COLO829 (cell line): ENCODE results near the gene FBXL2.
"Not testable (repeated sequence)": the region's sequence is repeated elsewhere in the genome, so short reads cannot be mapped to it uniquely, and the experiment has no call there.

Experiments used
- DNase-seq: peaks from one replicate; pipeline ENCODE4 v3.0.0; 2012; ENCODE audit warnings: low spot score

Gene FBXL2

DNA sequence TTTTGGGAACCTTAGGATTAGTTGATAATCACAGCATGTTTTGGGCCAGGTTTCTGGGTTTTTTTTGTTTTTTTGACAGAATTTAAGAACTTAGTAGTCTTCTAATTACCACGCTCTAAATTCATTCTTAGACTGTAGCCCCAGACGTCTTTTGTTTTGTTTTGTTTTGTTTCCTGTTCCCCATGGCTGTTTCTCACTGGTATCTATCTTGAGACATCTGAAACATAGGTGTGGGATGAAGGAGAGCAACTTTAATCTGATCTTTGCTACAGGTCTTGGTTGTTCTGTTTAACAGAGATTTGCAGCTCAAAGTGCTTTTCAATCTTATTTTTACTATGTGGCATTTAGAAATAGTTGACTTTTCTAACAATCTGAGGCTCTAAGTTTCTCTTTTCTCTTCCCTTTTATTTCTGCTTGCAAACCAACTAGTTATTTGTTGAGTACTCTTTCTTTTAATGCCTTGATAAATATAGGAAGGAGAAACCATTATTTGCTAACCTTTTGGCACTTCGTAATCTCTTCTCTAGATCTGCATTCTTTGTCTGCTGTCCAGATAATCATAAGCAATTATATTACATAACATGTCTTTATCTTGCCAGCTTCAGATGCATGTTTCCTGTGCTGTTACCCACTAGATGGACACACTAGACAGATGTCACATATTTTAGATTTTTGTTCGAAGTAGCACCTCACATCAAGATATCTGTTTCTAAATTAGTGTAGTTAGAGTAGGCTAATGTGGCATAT lies 40.9 kb downstream of the FBXL2 start:
- no peak for DNase-seq

DNA sequence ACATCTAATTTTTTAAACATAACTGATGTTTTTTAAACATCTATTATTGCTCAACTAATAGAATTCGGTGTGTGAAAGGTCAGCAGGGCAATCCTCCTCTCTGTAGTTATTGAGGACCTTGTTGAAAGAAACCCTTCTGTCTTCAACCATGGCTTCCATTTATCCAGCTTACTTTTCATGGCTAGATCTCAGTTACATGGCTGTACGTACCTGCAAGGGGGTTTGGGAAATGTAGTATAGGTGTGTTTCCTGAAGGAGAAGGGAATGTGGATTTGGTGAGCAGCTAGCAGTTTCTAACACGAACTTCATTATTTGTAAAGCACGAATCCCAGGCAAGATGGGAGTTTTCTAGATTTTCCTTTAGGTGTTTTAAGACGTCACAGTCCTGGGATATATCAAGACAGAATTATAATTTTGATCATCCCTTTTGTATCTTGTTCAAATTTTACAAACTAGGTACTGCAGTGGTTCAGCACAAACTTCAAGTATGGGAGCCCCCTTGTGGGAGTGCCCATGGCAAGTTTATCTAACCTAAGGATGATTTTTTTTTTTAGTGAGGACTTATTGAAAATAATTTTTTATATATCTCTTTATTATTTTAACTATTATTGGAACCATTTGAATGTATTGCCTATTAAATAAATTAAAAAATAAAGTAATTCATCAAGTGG lies 41.6 kb downstream of the FBXL2 start:
- no peak for DNase-seq

DNA sequence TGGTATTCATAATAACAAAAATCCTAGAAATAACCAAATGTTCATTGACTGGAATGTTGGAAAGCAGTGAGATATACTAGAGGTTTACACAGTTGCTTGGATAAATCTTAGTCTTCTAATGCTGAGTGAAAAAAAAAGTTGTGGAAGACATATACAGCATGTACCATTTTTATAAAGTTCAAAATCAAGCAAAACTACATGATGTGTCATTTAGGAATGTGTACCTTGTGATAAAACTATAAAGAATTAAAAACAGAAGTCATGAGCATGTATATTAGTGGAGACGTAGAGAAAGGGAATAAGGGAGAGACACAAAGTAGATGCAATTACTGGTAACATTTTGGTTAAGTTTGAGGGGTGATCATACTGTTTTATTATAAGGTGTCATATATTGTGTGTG lies 45.2 kb downstream of the FBXL2 start:
- no peak for DNase-seq

GRCh38 chr3:33331414-33331813 lies 54.2 kb downstream of the FBXL2 start:
- DNase-seq: peak; percentile 21

DNA sequence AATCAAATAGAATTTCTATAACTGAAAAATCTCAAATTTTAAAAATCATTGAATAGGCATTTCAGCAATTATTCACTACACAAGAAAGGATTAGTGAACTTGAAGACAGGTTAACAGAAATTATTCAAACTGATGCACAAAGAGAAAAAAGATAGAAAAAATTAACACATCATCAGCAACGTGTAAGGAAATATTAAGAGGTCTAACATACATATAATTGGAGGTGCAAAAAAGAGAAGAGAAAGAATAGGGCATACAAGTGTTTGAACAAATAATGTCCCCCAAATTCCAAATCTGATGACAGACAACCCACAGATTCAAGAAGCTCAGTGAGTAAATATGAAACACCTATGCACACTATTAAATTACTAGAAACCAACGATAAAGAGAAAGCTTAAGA lies 57.1 kb downstream of the FBXL2 start:
- DNase-seq: no peak

DNA sequence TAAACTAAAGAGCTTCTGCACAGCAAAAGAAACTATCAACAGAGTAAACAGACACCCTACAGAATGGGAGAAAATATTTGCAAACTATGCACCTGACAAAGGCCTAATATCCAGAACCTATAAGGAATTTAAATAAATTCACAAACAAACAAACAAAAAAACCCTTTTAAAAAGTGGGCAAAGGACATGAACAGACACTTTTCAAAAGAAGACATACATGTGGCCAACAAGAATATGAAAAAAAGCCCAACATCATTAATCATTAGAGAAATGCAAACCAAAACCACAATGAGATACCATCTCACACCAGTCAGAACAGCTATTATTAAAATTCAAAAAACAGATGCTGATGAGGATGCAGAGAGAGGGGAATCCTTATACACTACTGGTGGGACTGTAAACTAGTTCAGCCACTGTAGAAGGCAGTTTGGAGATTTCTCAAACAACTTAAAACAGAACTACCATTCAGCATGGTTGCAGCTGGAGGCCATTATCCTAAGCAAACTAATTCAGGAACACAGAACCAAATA lies 61.8 kb downstream of the FBXL2 start:
- not testable (repeated sequence) for DNase-seq

GRCh38 chr3:33339758-33340157 lies 62.5 kb downstream of the FBXL2 start:
- DNase-seq: no peak

GRCh38 chr3:33355611-33356010 lies 78.4 kb downstream of the FBXL2 start:
- no peak for DNase-seq

- no peak for DNase-seq
Observed at GRCh38 chr3:33358172-33358781, 81.0 kb downstream of the FBXL2 start.

- DNase-seq: no peak
Observed at GRCh38 chr3:33360136-33360825, 83.0 kb downstream of the FBXL2 start.

GRCh38 chr3:33363113-33363800 lies 86.0 kb downstream of the FBXL2 start:
- DNase-seq: no peak

- no peak for DNase-seq
Observed at GRCh38 chr3:33364060-33364459, 86.8 kb downstream of the FBXL2 start.

GRCh38 chr3:33364531-33365128 lies 87.4 kb downstream of the FBXL2 start:
- DNase-seq: no peak

- DNase-seq: peak; percentile 62
Observed at GRCh38 chr3:33372218-33373081, 95.2 kb downstream of the FBXL2 start.

GRCh38 chr3:33373082-33373437 lies 95.8 kb downstream of the FBXL2 start:
- DNase-seq: no peak

DNA sequence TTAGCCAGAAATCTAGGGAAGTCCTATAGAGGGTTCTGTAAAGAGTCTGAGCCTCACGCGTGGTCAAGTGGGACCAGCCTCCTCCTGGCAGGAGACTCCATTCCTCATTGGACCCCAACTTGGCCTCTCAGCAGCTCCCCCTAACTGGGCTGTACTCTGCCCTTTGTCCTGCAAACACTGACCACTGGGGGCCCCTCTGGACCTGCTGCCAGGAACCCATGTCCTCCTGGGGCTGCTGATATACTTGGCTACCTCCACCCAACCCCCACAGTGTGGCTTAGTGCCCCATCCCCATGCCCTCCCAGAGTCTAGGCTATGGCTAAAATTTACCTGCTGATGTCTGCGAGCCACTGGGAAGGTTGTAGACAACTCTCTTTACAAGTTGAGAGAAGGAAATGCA lies 100.2 kb downstream of the FBXL2 start:
- DNase-seq: no peak

DNA sequence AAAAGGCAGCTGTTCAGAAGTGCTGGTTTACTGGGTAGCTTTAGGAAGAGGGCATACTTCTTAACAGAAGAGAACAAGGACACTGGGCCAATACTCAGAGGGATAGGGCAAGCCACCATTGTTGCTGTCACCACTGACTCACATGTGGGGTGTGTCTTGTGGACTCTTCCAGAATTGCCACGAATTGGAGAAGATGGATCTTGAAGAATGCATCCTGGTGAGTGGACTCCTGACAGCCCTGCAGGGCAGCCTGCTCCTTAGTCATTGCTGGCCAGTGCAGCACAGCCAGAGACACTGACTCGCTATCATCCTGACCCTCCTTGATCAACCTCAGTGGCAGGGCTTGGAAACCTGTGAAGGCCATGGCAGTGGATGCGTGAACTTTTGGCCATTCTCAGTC lies 100.7 kb downstream of the FBXL2 start:
- DNase-seq: no peak

DNA sequence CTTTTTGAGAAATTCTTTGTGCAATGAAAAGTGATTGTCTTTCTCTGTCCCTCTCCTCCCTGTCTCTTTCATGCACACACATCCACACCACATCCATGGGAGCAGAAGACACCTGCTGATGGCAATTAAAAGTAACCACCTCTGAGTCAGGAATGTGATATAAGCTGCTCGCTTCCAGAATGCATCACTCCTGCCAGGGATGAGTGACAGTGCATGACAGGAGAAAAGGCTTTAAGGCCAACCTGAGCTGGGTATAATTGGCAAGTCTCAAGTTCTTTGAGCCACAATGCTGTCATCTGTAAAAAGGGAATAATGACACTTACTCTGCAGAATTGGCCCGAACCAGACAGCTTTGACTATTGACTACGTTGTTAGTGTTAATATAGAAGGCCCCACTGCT lies 103.4 kb downstream of the FBXL2 start:
- DNase-seq: no peak

- no peak for DNase-seq
Observed at GRCh38 chr3:33383951-33384350, 106.7 kb downstream of the FBXL2 start.

DNA sequence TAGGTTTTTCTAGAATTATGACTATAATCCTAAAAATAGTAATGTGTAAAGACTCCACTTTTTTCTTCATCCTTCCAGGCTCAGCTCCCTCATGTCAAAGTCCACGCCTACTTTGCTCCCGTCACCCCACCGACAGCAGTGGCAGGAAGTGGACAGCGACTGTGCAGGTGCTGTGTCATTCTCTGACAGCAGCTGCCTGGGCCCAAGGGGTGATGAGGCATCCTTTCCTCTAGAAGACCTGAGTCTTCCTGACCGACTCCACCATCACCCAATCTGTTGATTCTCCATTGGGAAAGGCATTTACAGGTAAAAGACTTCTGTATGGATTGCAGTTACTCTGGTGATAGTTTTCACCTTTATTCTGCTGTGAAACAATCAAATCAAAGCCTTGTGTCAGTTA lies 108.2 kb downstream of the FBXL2 start:
- DNase-seq: no peak

DNA sequence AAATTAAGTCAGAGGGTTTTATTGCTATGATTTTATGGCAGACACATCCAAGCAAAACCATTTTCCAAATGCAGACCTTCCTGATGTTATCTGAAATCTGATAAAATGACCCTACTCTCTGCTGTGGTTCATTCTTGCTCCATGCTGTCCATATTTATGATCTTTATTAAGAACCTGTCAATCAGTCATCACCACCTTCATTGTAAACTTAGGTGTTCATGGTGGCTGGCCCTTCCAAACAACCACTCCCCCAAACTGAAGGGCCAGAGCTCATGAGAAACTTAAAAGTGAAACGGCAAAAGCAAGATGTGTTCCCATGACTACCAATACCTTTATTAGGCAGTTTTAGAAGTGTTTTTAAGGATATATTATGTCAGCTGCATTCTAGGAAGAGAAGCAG lies 109.4 kb downstream of the FBXL2 start:
- no peak for DNase-seq
